Hematopoietic multipotent progenitor cell treated with erythropoietin and hydrocortisone succinate and interleukin-3 and kit ligand, for 8 days (in vitro differentiated cells): ENCODE data around the gene TP53AIP1.
"Not testable (repeated sequence)": the region's sequence is repeated elsewhere in the genome, so short reads cannot be mapped to it uniquely, and the experiment has no call there.

Source experiments
- DNase-seq: peaks from one replicate; pipeline ENCODE4 v3.0.0-alpha.2; 2015

TP53AIP1 gene

DNA sequence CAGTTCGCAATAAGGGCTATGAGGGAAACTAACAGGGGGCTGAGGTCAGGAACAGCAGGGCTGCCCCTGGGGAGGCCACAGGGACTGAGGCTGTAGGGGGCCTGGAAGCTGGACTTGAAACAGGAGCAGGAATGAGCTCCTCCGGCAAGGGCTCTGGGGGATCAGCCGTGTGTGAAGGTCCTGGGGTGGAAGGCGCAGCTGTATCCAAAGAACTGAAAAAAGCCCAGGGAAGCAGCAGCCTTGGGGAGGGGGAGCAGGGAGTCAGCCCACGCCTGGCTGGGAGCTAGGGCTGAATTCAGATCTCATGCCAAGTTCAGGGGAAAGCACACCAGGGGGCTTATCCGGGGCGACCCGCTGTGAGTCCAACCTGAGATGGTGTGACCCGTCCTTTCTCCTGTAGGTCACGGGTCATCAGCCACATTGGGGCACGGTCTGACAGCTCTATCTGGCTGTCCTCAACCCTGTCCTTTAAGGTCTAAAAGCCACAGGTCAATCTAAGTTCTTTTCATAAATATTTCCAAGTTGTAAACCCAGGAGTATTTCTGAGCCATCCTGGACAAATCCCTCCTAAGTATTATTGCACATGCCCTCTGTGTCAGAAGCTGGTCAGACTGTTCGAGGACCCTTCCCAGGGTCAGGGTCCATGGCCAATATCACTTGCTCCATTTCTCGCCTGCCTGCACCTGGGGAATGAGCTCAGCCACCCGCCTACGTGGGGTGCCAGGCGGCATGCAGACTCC lies 18.0 kb downstream of the TP53AIP1 start:
- no peak for DNase-seq

DNA sequence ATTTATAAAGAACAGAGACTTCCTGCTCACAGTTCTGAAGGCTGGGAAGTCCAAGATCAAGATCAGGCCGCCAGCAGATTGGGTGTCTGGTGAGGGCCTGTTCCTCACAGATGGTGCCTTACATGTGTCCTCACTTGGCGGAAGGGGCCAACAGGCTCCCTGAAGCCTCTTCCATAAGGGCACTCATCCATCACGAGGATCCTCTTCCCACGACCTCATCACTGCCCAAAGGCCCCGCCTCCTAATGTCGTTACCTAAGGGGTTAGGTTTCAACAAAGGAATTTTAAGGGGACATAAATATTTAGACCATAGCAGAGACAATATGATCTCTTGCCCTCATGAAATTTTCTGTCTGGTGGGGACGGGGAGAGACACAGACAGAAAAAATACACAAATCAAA lies 18.6 kb downstream of the TP53AIP1 start:
- DNase-seq, result no peak

GRCh38 chr11:128921793-128922192 lies 20.9 kb downstream of the TP53AIP1 start:
- DNase-seq, result no peak

DNA sequence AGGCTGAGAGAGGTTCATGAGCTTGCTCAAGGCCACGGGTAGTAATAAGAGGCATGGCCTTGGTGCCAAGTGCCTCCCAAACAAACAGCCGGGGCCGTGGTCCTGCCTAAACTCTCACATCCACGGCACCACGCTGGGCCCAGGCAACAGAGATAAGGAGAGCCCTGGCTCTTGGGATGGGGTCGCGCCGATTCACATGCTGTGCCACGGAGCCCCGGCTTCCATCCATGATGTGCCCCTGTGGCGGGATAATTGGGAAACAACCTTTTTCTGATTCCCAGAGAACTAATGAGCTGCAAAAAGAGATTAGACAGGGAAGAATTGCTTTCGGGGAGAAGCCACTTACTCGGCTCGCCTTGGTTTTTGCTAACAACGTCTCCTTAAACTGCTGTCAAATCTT lies 22.0 kb downstream of the TP53AIP1 start:
- no peak for DNase-seq

- DNase-seq, result not testable (repeated sequence)
These were observed 23.0 kb downstream of the TP53AIP1 start for GRCh38 chr11:128919635-128920034.

GRCh38 chr11:128919216-128919615 lies 23.5 kb downstream of the TP53AIP1 start:
- no peak for DNase-seq

GRCh38 chr11:128917144-128917724 lies 25.4 kb downstream of the TP53AIP1 start:
- no peak for DNase-seq

DNA sequence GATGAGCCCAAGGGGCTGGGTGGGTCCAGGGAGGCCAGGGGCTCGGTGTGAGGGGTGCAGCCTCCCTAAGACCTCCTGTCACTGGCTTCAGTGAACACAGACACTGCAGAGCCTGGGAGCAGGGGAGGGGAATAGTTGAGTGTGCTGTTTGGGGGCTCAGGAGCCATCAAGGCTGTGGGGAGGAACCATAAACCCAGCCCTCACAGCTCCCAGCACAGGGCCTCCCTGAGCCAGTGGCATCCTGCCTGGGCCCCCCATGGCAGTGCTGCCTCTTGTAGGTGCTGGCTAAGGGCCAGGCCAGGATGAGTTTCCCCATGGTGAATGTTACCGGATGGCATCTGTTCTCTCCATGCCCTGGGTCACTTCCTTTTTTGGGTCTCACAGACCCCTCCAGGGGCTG lies 26.0 kb downstream of the TP53AIP1 start:
- no peak for DNase-seq

GRCh38 chr11:128916037-128916572 lies 26.6 kb downstream of the TP53AIP1 start:
- no peak for DNase-seq

GRCh38 chr11:128915149-128915521 lies 27.5 kb downstream of the TP53AIP1 start:
- DNase-seq, result no peak

DNA sequence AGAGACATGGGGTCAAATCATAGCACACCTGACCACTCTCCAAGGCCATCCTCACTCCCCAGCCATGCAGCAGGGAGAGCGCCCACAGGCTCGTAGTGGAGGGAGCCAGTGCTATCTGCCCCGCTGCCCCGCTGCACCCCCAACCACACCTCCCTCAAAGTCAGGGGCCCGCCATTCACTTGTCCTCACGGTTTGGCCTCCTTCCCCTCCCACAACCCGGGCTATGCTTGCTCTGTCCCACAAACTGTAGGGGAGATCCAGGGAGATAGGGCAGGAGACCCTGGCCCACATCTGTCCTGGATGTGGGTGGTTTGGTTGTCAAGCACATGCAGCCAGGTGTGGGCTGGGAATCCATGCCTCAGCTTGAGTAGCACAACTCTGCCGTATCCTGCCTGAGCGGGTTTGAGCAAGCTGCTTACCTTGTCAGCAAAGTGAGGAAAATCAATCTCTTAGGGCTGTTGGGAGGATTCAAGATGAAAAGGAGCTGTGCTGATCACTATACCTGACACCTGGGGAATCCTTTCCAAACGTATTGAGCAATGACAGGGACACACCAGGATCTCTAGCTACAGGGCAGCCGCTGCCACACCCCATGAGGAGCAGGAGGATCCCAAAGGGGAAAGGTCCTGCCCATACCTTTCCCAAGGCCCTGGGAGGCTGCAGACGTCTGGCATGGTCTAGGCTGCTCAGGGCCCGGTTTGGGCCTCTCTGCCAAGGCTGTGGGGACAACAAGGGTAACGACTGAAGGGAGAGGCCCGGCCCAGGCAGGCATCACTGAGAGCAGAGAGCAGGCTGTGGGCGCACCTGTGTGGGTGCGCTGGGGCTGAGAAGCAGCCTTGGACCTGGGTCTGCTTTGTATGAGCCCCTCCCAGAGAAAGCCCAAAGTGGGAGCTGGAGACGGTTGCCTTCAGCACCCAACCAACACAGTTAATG lies 28.2 kb downstream of the TP53AIP1 start:
- no peak for DNase-seq

GRCh38 chr11:128913806-128914205 lies 28.9 kb downstream of the TP53AIP1 start:
- DNase-seq, result no peak

GRCh38 chr11:128911701-128912100 lies 31.0 kb downstream of the TP53AIP1 start:
- DNase-seq, result no peak

GRCh38 chr11:128911239-128911638 lies 31.4 kb downstream of the TP53AIP1 start:
- DNase-seq, result no peak

GRCh38 chr11:128910576-128910975 lies 32.1 kb downstream of the TP53AIP1 start:
- DNase-seq, result no peak

GRCh38 chr11:128909438-128910125 lies 33.1 kb downstream of the TP53AIP1 start:
- DNase-seq, result no peak

GRCh38 chr11:128908391-128909246 lies 34.1 kb downstream of the TP53AIP1 start:
- DNase-seq, result peak; percentile 51

GRCh38 chr11:128907585-128907984 lies 35.1 kb downstream of the TP53AIP1 start:
- no peak for DNase-seq

- DNase-seq, result no peak
These were observed 36.3 kb downstream of the TP53AIP1 start for GRCh38 chr11:128906185-128907050.

- DNase-seq, result peak; percentile 21
These were observed 37.1 kb downstream of the TP53AIP1 start for GRCh38 chr11:128905345-128906184.
